GM12801 (cell line): ENCODE measurements around the gene KCNK3.

Source experiments
- TF ChIP-seq, protein P1 (sequence below): IDR thresholded peaks from one replicate; pipeline ENCODE4 v1.5.1; 2011; ENCODE audit warnings: control low read depth; ENCODE audit not compliant: insufficient read length; ENCODE audit errors: extremely low read depth

The KCNK3 gene

DNA sequence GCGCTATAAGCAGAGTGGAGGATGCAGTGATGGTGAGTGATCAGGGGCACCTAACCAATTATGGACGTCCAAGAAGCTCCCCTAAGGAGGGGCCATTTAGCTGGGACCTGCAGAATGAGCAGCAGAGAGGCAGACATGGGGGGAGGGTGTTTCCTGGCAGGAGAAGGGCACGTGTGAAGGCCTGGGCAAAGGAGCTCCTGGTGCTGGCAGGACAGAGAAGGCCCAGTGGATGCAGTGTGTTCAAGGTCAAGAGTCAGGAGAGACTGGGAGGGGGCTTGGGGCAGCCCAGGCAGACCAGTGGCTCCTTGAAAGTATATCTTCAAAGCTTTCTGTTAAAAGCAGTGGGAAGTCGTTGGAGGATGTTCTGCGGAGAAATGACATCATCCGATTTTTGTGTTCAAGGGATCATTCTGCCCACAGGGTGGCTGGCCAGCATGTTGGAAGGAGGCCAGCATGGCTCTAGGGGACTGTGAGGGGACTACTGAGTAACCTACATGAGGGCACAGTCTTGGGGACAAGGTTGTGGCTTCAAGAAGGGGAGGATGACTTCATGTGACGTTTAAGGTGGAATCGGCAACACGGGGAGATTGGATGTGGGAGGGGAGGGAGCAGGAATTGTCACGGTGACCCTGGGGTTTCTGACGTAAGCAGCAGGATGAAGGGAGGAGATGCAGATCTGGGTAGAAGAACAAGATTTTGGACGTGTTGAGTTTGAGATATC, 42.4 kb upstream of the KCNK3 start:
- TF ChIP-seq, protein P1, sequence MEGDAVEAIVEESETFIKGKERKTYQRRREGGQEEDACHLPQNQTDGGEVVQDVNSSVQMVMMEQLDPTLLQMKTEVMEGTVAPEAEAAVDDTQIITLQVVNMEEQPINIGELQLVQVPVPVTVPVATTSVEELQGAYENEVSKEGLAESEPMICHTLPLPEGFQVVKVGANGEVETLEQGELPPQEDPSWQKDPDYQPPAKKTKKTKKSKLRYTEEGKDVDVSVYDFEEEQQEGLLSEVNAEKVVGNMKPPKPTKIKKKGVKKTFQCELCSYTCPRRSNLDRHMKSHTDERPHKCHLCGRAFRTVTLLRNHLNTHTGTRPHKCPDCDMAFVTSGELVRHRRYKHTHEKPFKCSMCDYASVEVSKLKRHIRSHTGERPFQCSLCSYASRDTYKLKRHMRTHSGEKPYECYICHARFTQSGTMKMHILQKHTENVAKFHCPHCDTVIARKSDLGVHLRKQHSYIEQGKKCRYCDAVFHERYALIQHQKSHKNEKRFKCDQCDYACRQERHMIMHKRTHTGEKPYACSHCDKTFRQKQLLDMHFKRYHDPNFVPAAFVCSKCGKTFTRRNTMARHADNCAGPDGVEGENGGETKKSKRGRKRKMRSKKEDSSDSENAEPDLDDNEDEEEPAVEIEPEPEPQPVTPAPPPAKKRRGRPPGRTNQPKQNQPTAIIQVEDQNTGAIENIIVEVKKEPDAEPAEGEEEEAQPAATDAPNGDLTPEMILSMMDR, result no peak

DNA sequence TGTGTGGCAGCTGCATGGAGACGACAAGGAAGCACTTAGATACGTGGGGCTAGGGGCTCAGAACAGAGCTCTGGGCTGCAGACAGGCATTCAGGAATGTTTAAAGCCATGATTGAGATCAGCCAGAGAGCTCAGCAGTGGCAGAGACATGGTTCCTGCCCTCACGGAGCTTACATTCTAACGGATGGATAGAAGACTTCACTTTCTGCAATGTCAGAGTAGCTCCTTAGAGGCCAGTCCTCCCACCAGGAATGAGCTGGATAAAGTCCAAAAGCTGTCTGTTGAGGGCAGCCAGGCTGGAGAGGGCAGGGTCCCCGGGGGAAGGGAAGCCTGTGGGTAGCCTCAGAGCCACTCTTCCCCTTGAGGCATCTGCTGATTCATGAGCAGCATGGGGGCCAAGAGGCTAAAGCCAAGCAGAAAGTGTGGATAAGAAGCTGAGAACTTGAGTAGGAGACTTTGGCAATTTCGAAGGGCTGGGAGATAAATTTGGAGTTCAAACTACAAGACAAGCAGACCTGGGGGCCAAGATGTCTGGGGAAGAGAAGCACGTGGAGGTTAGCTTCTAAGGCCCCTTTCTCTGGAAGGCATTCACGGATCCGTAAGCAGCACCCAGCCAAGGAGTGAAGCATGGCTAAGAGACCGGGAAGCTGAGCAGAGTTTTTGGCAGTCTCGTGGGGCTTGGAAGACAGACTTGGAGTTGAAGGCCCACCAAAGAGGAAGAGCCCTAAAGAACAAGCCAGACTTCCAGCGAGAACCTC, 41.6 kb upstream of the KCNK3 start:
- TF ChIP-seq, protein P1, result no peak

- TF ChIP-seq, protein P1, result no peak
Measured at GRCh38 chr2:26651470-26651771, 41.1 kb upstream of the KCNK3 start.

DNA sequence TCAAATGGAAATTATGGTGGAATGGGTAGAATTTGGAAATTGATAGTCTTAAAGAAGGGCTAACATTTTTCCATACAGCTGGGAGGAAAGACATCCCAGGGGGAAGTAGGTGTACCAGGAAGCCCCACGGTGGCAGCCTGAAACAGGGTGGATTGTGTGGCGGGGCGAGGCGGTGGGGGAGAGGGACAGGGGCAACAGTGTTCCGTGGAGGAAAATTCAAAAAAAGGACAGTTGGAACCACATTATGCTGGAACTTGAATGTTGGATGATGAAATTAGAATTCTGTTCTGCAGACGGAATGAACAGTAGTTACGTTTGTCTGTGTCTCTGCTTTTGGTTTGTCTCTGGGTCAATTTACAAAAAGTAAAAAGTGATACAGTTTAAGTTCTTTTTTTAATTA, 40.7 kb upstream of the KCNK3 start:
- TF ChIP-seq, protein P1, result no peak

- TF ChIP-seq, protein P1, result no peak
Measured at GRCh38 chr2:26652361-26653041, 40.0 kb upstream of the KCNK3 start.

- TF ChIP-seq, protein P1, result no peak
Measured at GRCh38 chr2:26653207-26654060, 39.1 kb upstream of the KCNK3 start.

DNA sequence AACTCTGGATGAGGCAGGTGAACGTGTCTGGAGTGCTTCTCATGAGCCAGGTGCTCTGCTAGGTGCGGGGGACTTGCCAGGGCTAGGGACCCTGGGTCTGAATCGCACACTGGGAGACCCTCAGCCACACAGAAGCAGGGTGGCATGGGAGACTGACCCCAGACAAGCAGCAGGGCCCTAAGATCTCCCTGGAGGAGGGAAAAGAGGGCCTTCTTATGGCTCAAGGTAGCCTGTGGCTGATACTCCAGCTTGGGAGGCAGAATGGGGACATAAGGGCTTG, 38.5 kb upstream of the KCNK3 start:
- TF ChIP-seq, protein P1, result no peak
